Smooth muscle cell (in vitro differentiated cells): ENCODE measurements around the gene HOXC5. TPM values are rescaled to one million over a fixed set of nuclear protein-coding genes. Genes with fewer than 3 reads are reported as not detected.

Experiments
- DNase-seq: peaks from one replicate; lab custom pipeline; 2025; ENCODE audit not compliant: unreplicated experiment; lab: John Stamatoyannopoulos, UW
- H2AFZ ChIP-seq: fragments of 200-600 bp; sonication (generic); 2 replicates; pipeline ENCODE4 v1.6.0; 2016; ENCODE audit warnings: antibody characterized with exemption, low read depth, mild to moderate bottlenecking
- H3F3A ChIP-seq: fragments of 200-600 bp; sonication (generic); 2 replicates; pipeline ENCODE4 v1.6.0; 2017; ENCODE audit warnings: antibody characterized with exemption, low read depth
- H3K27ac ChIP-seq: fragments of 200-600 bp; sonication (generic); 2 replicates; pipeline ENCODE4 v1.5.1; 2016; ENCODE audit warnings: low read depth, mild to moderate bottlenecking
- H3K27me3 ChIP-seq: fragments of 200-600 bp; sonication (generic); 2 replicates; pipeline ENCODE4 v1.6.1; 2016; ENCODE audit warnings: low read depth, mild to moderate bottlenecking
- H3K36me3 ChIP-seq: fragments of 200-600 bp; sonication (generic); 2 replicates; pipeline ENCODE4 v1.5.1; 2016; ENCODE audit warnings: low read depth
- H3K4me1 ChIP-seq: fragments of 200-600 bp; sonication (generic); 2 replicates; pipeline ENCODE4 v1.5.1; 2016; ENCODE audit warnings: low read depth
- H3K4me2 ChIP-seq: fragments of 200-600 bp; sonication (generic); 2 replicates; pipeline ENCODE4 v1.6.0; 2016; ENCODE audit warnings: mild to moderate bottlenecking
- H3K4me3 ChIP-seq: fragments of 200-600 bp; sonication (generic); 2 replicates; pipeline ENCODE4 v1.5.1; 2016; ENCODE audit warnings: mild to moderate bottlenecking
- H3K79me2 ChIP-seq: fragments of 200-600 bp; sonication (generic); 2 replicates; pipeline ENCODE4 v1.6.0; 2016; ENCODE audit warnings: low read depth, mild to moderate bottlenecking
- H3K9ac ChIP-seq: fragments of 200-600 bp; sonication (generic); 2 replicates; pipeline ENCODE4 v1.6.0; 2016; ENCODE audit warnings: low read depth
- H3K9me3 ChIP-seq: fragments of 200-600 bp; sonication (generic); replicated peaks from 2 replicates; pipeline ENCODE4 v1.5.1; 2016; ENCODE audit warnings: low read depth
- H4K20me1 ChIP-seq: fragments of 200-600 bp; sonication (generic); 2 replicates; pipeline ENCODE4 v1.6.0; 2016; ENCODE audit warnings: low read depth
- CTCF ChIP-seq: fragments of 200-600 bp; sonication (generic); IDR thresholded peaks from 2 replicates; pipeline ENCODE4 v1.5.1; 2017; ENCODE audit warnings: borderline replicate concordance, mild to moderate bottlenecking, antibody characterized with exemption; ENCODE audit not compliant: insufficient read depth, poor library complexity, severe bottlenecking
- WGBS: methylation state at CpG from one replicate; pipeline ENCODE4 v1.1.7; 2016; ENCODE audit warnings: low lambda C conversion rate; 5-methylcytosine and 5-hydroxymethylcytosine counted together
- polyA plus RNA-seq: library from polyadenylated mRNA; unstranded; fragments of >200 nt; fragmentation: Nextera tagmentation; extraction: Ambion mirVana; gene quantifications from 2 replicates; pipeline ENCODE4 v1.2.1, GENCODE V29; 2016
- total RNA-seq: library from RNA; depleted of rRNA; stranded (reverse); fragments of >200 nt; gene quantifications from 2 replicates; pipeline ENCODE4 v1.2.3, GENCODE V29; 2014

The HOXC5 gene
- total and polyA plus RNA-seq, 2 experiments from 2014 or later, result 0.54 to 1.3 TPM

GRCh38 chr12:54019924-54020590 is 12.8 kb upstream of the HOXC5 start:
- Histone ChIP-seq H3K27me3 (peaks cover 90% of the 10 kb centered on the region), H3K9ac (no peak overlapping the region), H4K20me1 (no peaks in the 10 kb centered on the region), H2AFZ (no peak overlapping the region), H3K36me3 (no peaks in the 10 kb centered on the region), H3K27ac (peak overlapping the region; percentile 87), H3F3A (no peaks in the 10 kb centered on the region), H3K4me1 (peaks cover 6% of the 10 kb centered on the region), H3K4me2 (peak overlapping the region; percentile 82), H3K9me3 (no peaks in the 10 kb centered on the region), H3K79me2 (peaks cover 33% of the 10 kb centered on the region), H3K4me3 (peak overlapping the region; percentile 42)
- DNase-seq, result no peak
- no peak for TF ChIP-seq CTCF
- WGBS, result 27% methylated on average over 10 of the region's 10 CpGs

GRCh38 chr12:54020591-54021405 is 12.1 kb upstream of the HOXC5 start:
- Histone ChIP-seq H3K27me3 (peaks cover 90% of the 10 kb centered on the region), H3K4me1 (peaks cover 6% of the 10 kb centered on the region), H4K20me1 (no peaks in the 10 kb centered on the region), H3K9me3 (no peaks in the 10 kb centered on the region), H3K4me2 (peak overlapping the region; percentile 82), H3F3A (no peaks in the 10 kb centered on the region), H3K79me2 (peaks cover 36% of the 10 kb centered on the region), H3K9ac (no peak overlapping the region), H3K36me3 (no peaks in the 10 kb centered on the region), H3K4me3 (peak overlapping the region; percentile 42), H2AFZ (no peak overlapping the region), H3K27ac (peak overlapping the region; percentile 87)
- TF ChIP-seq CTCF, result no peak
- WGBS, result 37% methylated on average over 23 of the region's 23 CpGs
- DNase-seq, result no peak

- no peaks in the 10 kb centered on the region for H4K20me1 ChIP-seq
- DNase-seq, result no peak
- H3K27ac ChIP-seq, result peak overlapping the region; percentile 87
- peak; percentile 11 for TF ChIP-seq CTCF
- H3K4me3 ChIP-seq, result peak overlapping the region; percentile 42
- peaks cover 42% of the 10 kb centered on the region for H3K79me2 ChIP-seq
- H3K36me3 ChIP-seq, result no peaks in the 10 kb centered on the region
- 10% methylated on average over 16 of the region's 16 CpGs for whole genome bisulfite sequencing
- H3F3A ChIP-seq, result no peaks in the 10 kb centered on the region
- H3K4me1 ChIP-seq, result peaks cover 6% of the 10 kb centered on the region
- H3K9me3 ChIP-seq, result no peaks in the 10 kb centered on the region
- H3K27me3 ChIP-seq, result peaks cover 90% of the 10 kb centered on the region
- H3K9ac ChIP-seq, result no peak overlapping the region
- H2AFZ ChIP-seq, result no peak overlapping the region
- H3K4me2 ChIP-seq, result peak overlapping the region; percentile 82
Measured at GRCh38 chr12:54021432-54022013, 11.3 kb upstream of the HOXC5 start.
